Nephron (organoid): ENCODE results near the gene TMEM219.
"Not testable (repeated sequence)": the region's sequence is repeated elsewhere in the genome, so short reads cannot be mapped to it uniquely, and the experiment has no call there.

Experiments
- H3K27ac Mint-ChIP-seq, 3 experiments: 2 replicates each; pipeline ENCODE4 v1.8.0; 2020; ENCODE audit warnings: mixed read lengths in 3 of 3, mild to moderate bottlenecking in 2 of 3, moderate library complexity in 1 of 3
- H3K27me3 Mint-ChIP-seq: 2 replicates; pipeline ENCODE4 v1.8.0; 2021; ENCODE audit warnings: low read depth, mild to moderate bottlenecking, moderate library complexity, mixed read lengths
- H3K36me3 Mint-ChIP-seq: 2 replicates; pipeline ENCODE4 v1.8.0; 2020; ENCODE audit warnings: low read depth, mixed read lengths
- H3K4me1 Mint-ChIP-seq: 2 replicates; pipeline ENCODE4 v1.8.0; 2020; ENCODE audit warnings: mixed read lengths
- H3K4me3 Mint-ChIP-seq, 3 experiments: 2 replicates each; pipeline ENCODE4 v1.8.0; 2020; ENCODE audit warnings: mild to moderate bottlenecking in 3 of 3, mixed read lengths in 3 of 3, moderate library complexity in 2 of 3
- H3K9me3 Mint-ChIP-seq: 2 replicates; pipeline ENCODE4 v1.8.0; 2020; ENCODE audit warnings: mixed read lengths
- CTCF ChIP-seq, 3 experiments: fragments of 200-600 bp; sonication (generic); IDR thresholded peaks; one replicate each; pipeline ENCODE4 v1.5.0; 2021; ENCODE audit warnings: antibody characterized with exemption in 3 of 3; ENCODE audit not compliant: unreplicated experiment in 3 of 3

TMEM219 gene

GRCh38 chr16:30016555-30017276 is 54.8 kb downstream of the TMEM219 start:
- TF ChIP-seq CTCF (IDR thresholded peaks at IDR 0.05; ENCODE audit: unreplicated experiment in 3 of 3), result no peak
- Mint-ChIP-seq H3K4me3 (no peak overlapping the region), H3K36me3 (no peaks in the 10 kb centered on the region), H3K9me3 (no peaks in the 10 kb centered on the region), H3K27me3 (peaks cover 45% of the 10 kb centered on the region), H3K27ac (no peak overlapping the region), H3K4me1 (peaks cover 5% of the 10 kb centered on the region)

- Mint-ChIP-seq H3K27ac (no peak overlapping the region), H3K9me3 (no peaks in the 10 kb centered on the region), H3K4me3 (no peak overlapping the region), H3K27me3 (peaks cover 40% of the 10 kb centered on the region), H3K36me3 (no peaks in the 10 kb centered on the region), H3K4me1 (no peaks in the 10 kb centered on the region)
- TF ChIP-seq CTCF (IDR thresholded peaks at IDR 0.05; ENCODE audit: unreplicated experiment in 3 of 3), result no peak
Measured at GRCh38 chr16:30017277-30017656, 55.4 kb downstream of the TMEM219 start.

- not testable (repeated sequence) for H3K4me1 Mint-ChIP-seq, H3K36me3 Mint-ChIP-seq, H3K4me3 Mint-ChIP-seq, H3K27ac Mint-ChIP-seq, H3K9me3 Mint-ChIP-seq
- peaks cover 40% of the 10 kb centered on the region for H3K27me3 Mint-ChIP-seq
Measured at GRCh38 chr16:30017937-30018336, 56.1 kb downstream of the TMEM219 start.

GRCh38 chr16:30018731-30019158 is 56.9 kb downstream of the TMEM219 start:
- no peak for TF ChIP-seq CTCF (IDR thresholded peaks at IDR 0.05; ENCODE audit: unreplicated experiment in 3 of 3)
- no peaks in the 10 kb centered on the region for H3K4me1 Mint-ChIP-seq
- no peak overlapping the region for H3K27ac Mint-ChIP-seq
- H3K27me3 Mint-ChIP-seq, result peaks cover 38% of the 10 kb centered on the region
- H3K4me3 Mint-ChIP-seq, result no peak overlapping the region
- H3K9me3 Mint-ChIP-seq, result no peaks in the 10 kb centered on the region
- H3K36me3 Mint-ChIP-seq, result no peaks in the 10 kb centered on the region
